Activated T-cell treated with anti-CD3 and anti-CD28 coated beads, Interleukin-2, amount 50 U/mL, for 4 hours (primary cell): Measurements from ENCODE around the gene FAM98C. TPM values are rescaled to one million over a fixed set of nuclear protein-coding genes. Genes with fewer than 3 reads are reported as not detected.

Experiments
- ATAC-seq, 2 donors: fragments of 200-7000 bp; cut with Tn5 transposase; one replicate each; pipeline ENCODE4 v1.10.0; 2021
- DNase-seq: peaks from one replicate; pipeline ENCODE4 v3.0.0-alpha.2; 2020
- H3K27me3 Mint-ChIP-seq: one replicate; pipeline ENCODE4 v1.8.0; 2021; ENCODE audit warnings: low read depth, mixed read lengths
- H3K36me3 Mint-ChIP-seq: one replicate; pipeline ENCODE4 v1.8.0; 2022; ENCODE audit warnings: mixed read lengths; ENCODE audit not compliant: insufficient read depth
- H3K4me1 Mint-ChIP-seq: one replicate; pipeline ENCODE4 v1.8.0; 2021; ENCODE audit warnings: low read depth, mixed read lengths
- H3K4me3 Mint-ChIP-seq: one replicate; pipeline ENCODE4 v1.8.0; 2021; ENCODE audit warnings: mild to moderate bottlenecking, moderate library complexity, mixed read lengths
- H3K9me3 Mint-ChIP-seq: one replicate; pipeline ENCODE4 v1.8.0; 2021; ENCODE audit warnings: mixed read lengths
- total RNA-seq, 3 donors: library from RNA; stranded (reverse); gene quantifications; one replicate each; pipeline ENCODE4 v1.2.1, GENCODE V29; 2021

Gene FAM98C
- total RNA-seq, 3 donors from 2014 or later, result 22.7 to 27.5 (median 24.5) TPM

DNA sequence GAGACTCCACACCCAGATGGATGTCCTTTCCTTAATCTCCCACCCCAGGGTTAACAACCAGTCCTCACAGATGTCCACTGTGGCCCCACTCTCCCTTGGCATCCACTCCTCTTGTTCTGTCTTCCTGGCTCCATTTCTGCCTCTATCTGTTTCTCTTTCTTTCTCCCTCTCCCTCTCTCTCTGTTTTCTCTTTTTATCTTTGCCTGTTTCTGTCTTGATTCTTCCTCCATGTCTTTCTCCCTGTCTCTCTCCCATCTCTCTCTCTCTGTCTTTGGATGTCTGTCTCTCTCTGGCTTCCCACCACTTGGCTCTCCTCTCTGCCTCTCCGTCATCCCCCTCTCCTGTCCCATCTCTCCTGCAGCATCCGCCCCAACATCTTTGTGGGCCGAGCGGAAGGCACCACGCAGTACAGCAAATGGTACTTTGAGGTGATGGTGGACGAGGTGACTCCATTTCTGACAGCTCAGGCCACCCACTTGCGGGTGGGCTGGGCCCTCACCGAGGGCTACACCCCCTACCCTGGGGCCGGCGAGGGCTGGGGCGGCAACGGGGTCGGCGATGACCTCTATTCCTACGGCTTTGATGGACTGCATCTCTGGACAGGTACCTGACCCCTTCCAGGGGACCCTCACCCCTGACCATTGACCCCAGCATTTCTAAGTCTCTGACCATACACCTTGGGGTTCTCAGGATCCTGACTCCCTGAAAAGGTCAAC, 55.0 kb downstream of the FAM98C start:
- Mint-ChIP-seq H3K9me3 (no peaks in the 10 kb centered on the region), H3K36me3 (no peaks in the 10 kb centered on the region), H3K27me3 (peaks cover 4% of the 10 kb centered on the region), H3K4me1 (no peaks in the 10 kb centered on the region), H3K4me3 (no peak overlapping the region)
- DNase-seq (no peak), ATAC-seq (no peak)

Other genes with a start within 250 kb of the FAM98C start
- gene DPF1, start 178.9 kb upstream of the FAM98C start, total RNA-seq, result under 1 TPM; 0.40 to 0.45 (median 0.43) TPM
- gene PPP1R14A, start 146.7 kb upstream of the FAM98C start, total RNA-seq, result 1 to 10 TPM in 1 of 3 donors, under 1 TPM in 2; 0.34 to 1.8 (median 0.46) TPM
- 10 to 100 TPM; 15.6 to 27.5 (median 20.6) TPM for gene SPINT2, start 138.5 kb upstream of the FAM98C start, total RNA-seq
- not detected for gene C19orf33, start 98.8 kb upstream of the FAM98C start, total RNA-seq
- gene YIF1B, start 87.1 kb upstream of the FAM98C start, total RNA-seq, result 10 to 100 TPM; 48.0 to 60.1 (median 50.4) TPM
- gene KCNK6, start 83.2 kb upstream of the FAM98C start, total RNA-seq, result 10 to 100 TPM in 1 of 3 donors, 1 to 10 TPM in 2; 9.2 to 10.9 (median 9.8) TPM
- gene CATSPERG, start 67.3 kb upstream of the FAM98C start, total RNA-seq, result 1 to 10 TPM; 2.4 to 3.1 (median 3.0) TPM
- gene PSMD8, start 28.5 kb upstream of the FAM98C start, total RNA-seq, result 100 to 1,000 TPM; 331 to 368 (median 337) TPM
- under 1 TPM in 2 of 3 donors, not detected in 1; 0.11 TPM for gene GGN, start 15.1 kb upstream of the FAM98C start, total RNA-seq
- under 1 TPM; 0.46 to 0.74 (median 0.57) TPM for gene SPRED3, start 14.4 kb upstream of the FAM98C start, total RNA-seq
- gene RASGRP4, start 23.1 kb downstream of the FAM98C start, total RNA-seq, result 1 to 10 TPM in 2 of 3 donors, under 1 TPM in 1; 0.66 to 1.4 (median 1.2) TPM
- gene RYR1, start 30.6 kb downstream of the FAM98C start, total RNA-seq, result 1 to 10 TPM; 2.3 to 3.9 (median 3.2) TPM
- 100 to 1,000 TPM; 109 to 130 (median 126) TPM for gene MAP4K1, start 214.9 kb downstream of the FAM98C start, total RNA-seq
- 100 to 1,000 TPM; 370 to 409 (median 401) TPM for gene EIF3K, start 216.1 kb downstream of the FAM98C start, total RNA-seq
- gene ACTN4, start 244.6 kb downstream of the FAM98C start, total RNA-seq, result 100 to 1,000 TPM; 215 to 233 (median 230) TPM